Stimulated activated CD4-positive, alpha-beta T cell treated with anti-CD3 and anti-CD28 coated beads, Interleukin-4, amount 100 ng/mL, for 1 hour (primary cell): ENCODE measurements around the gene ANXA2.
"Not testable (repeated sequence)": the region's sequence is repeated elsewhere in the genome, so short reads cannot be mapped to it uniquely, and the experiment has no call there.

Experiments used
- DNase-seq: peaks from one replicate; pipeline ENCODE4 v3.0.0-alpha.2; 2020

The ANXA2 gene

GRCh38 chr15:60408463-60408981 is 10.7 kb upstream of the ANXA2 start:
- DNase-seq = no peak

GRCh38 chr15:60407415-60407805 is 9.6 kb upstream of the ANXA2 start:
- no peak for DNase-seq

GRCh38 chr15:60406513-60407414 is 9.0 kb upstream of the ANXA2 start:
- DNase-seq = no peak

DNA sequence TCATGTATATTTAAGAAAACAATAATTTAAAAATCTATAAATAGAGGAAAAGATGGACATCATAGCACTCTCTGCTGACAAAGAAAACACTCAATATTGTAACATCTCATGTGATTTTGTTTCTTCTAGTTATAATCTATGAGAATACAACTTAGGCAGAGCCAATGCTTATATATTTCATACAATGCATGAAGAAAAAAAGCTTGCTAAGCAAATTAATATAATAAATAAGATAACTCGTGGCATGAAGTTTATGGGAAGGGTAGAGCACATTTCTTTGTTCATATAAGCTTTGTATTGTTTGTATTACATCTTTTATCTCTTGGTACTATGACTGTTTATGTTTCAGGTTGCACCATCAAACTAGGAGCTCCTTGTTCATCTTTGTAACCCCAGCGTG is 7.6 kb upstream of the ANXA2 start:
- no peak for DNase-seq

DNA sequence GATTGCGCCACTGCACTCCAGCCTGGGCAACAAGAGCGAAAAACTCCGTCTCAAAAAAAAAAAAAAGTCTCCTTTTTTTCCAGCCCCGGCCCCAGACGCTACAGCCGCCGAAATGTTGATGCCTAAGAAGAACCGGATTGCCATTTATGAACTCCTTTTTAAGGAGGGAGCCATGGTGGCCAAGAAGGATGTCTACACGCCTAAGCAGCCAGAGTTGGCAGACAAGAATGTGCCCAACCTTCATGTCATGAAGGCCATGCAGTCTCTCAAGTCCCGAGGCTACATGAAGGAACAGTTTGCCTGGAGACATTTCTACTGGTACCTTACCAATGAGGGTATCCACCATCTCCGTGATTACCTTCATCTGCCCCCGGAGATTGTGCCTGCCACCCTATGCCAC is 6.6 kb upstream of the ANXA2 start:
- DNase-seq = not testable (repeated sequence)

DNA sequence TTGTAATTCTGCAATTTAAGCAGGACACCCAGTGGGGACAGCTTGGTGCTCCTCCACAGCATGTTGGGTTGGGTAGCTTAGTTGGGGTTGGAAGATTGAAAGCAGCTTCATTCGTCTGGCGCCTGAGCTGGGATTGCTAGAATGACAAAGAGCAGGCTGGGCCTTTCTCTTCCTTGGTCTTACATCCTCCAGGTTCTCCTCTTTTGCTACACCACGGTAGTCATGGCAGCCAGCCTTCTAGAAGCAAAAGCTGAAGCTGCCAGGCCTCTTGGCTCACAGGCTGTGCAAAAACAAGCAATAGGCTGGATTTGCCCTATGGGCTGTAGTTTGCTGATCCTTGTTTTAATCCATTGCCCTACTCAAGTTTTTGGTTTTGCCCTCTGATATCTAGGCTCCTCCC is 3.2 kb upstream of the ANXA2 start:
- DNase-seq = no peak

DNA sequence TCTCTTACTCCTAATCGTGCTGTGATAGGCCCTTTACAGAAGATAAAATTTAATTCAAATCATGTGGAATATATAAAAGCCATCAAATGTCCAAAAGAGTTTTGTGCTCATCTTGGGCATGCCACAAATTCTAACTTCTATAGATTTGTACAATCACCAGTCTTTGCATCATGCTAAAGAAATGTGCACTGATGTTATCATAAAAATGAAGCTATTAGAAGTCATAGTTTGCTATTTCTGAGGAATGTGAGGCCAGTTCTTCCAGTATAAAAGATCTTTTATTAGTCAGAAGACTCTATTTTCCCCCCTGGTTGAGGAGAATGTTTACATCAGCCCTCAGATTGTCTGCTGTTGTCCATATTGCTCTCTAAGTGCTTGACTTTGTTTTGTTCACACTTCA is 2.1 kb upstream of the ANXA2 start:
- no peak for DNase-seq

DNA sequence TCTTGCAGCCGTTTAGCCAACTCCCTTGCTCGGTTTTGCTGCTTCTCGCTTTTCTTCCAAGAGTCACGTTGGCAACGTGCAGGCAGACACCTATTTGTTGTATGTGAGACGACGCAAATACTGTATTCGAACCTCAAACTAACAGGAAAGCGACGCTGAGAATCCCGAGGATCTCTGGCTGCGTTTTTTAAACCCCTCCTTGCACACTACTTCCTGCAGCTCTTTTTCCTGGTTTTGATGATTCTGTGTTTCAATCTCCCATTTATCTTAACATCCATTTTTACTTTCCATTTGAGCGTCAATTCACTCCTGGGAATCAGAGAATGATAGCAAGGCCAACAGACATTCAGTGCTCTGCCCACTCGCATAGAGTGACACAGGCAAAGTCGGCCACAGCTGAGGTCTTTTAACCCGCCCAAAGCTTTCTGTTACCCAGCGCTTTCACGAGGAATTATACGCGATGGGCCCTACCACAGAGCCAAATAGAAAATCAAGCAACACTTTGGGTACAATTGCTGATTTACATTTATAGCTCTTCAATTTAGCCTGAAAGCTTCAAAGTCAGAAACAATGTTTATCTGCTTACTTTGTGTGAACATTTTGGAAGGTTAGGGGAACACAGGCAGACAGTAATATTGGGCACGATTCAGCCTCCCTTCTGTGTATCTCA is 1.6 kb upstream of the ANXA2 start:
- DNase-seq = no peak

DNA sequence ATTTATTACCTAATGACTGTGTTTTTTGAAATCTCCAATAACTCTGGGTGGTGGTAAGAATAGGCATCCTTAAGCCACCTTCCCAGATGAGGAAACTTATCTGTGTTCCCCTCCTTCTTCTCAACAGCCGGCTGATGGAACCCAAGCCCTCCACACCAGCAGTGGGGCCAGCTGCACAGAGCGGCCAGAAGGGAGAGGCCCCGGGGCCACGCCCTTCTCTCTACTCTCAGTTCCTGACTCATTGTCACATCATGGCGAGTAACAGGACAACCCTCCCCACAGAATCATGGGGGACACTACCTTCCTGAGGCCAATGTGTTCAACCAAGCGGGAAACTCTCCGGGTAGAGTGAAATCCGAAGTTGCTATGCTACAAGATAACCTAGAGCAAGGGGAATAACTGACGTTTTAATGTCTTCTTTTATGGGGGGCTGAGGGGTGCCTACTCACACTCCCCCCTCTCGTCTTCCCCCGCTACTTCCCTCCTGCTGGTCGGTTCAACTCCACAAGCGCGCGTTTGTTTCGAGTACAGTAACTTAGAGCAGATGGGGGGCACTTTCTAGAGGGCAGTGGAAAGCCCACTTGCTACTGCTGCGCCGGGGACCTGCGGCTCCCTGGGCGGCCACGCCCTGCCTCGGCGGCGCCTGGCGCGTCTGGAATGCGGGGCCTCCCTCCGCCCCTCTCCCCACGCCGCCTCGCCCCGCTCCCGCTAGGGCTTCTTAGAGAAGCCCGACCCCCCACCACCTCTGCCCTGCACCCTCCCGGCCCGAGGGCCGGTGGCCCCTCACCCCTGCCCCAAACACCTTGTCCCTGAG is 621 bp downstream of the ANXA2 start:
- DNase-seq = peak; percentile 39

DNA sequence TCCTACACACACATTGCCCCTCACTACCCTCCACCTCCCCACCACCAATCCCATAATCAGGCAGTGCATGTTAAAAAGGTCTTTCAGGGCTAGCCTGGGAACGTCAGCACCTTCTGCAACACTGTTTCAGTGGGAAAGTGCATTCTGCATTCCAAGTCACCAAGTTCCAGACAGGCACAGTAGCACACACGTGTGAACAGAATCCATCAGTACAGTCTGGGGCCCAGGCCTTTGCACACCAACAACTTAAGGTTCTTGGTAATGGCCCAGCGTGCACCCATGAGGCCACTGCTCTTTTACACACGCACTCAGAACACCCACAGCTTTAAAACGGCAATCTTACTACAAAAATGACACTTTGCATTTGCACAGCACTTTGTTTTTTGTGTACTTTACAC is 1.2 kb downstream of the ANXA2 start:
- DNase-seq = no peak

DNA sequence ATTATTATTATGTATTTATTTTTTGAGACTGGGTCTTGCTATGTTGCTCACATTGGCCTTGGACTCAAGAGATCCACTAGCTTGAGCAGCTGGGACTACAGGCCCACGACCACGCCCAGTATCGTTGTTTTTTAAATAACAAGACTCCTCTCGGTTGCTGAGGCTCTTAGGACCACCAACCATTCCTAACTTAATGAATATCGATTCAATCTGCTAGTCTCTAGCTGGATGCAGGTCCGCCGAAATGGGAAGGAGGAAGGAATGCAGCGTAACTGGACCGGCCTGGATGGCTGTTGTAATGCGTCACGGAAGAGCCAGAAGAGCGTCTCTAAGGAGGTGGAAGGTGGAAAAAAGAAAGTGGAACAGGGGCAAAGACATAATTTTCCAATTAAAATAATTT is 1.7 kb downstream of the ANXA2 start:
- no peak for DNase-seq

DNA sequence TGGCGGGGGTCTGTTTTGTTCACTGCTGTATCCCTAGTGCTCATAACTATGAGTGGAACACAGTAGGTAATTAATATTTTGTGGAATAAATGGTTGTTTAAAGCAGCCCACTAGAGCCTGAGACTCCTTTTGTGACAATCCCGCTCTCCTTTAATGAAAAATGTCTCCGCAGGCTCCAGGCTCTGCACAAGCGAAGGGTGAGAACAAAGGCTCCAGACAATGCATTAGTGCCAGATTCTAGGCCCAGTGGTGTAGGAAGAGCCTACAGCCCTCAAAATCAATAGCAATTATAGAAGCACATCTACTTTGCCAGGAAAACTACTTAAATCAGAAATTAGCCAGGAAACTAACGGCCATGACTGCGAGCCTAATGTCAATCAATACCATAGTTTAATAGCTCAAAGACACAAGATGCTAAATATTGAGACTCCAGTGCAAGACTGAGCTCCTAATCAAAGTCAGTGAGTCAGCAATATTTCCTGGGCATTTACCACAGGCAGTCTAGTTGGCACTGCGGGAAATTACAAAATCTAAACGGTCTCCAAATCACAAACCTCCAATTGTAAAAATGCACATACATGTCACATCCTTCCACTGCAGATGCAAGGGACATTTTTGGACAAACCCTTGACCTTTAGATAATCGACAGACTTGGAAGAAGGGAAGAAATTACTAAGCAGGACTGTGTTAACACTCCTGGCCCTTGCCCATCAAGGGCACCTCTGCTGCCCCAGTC is 2.3 kb downstream of the ANXA2 start:
- no peak for DNase-seq

GRCh38 chr15:60394689-60395097 is 3.1 kb downstream of the ANXA2 start:
- no peak for DNase-seq

GRCh38 chr15:60392986-60393790 is 4.6 kb downstream of the ANXA2 start:
- no peak for DNase-seq

DNA sequence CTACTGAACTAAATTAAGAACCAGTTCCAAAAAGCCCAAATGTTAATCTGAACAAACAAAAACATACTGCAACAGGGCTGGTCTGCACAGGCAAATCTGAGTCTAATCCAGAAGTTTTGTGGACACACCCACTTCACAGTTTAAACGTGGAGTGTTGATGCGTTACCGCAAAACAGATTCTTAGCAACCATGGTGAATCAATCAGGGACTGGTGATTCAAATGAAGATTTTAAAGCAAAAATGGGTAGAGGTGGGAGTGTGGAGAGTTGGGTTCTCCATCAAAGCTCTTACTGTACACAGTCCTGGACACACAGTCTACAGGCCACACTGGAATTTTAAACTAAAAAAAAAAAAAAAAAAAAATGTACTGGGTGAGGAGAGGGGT is 5.2 kb downstream of the ANXA2 start:
- DNase-seq = no peak

GRCh38 chr15:60391722-60392315 is 6.0 kb downstream of the ANXA2 start:
- DNase-seq = no peak

DNA sequence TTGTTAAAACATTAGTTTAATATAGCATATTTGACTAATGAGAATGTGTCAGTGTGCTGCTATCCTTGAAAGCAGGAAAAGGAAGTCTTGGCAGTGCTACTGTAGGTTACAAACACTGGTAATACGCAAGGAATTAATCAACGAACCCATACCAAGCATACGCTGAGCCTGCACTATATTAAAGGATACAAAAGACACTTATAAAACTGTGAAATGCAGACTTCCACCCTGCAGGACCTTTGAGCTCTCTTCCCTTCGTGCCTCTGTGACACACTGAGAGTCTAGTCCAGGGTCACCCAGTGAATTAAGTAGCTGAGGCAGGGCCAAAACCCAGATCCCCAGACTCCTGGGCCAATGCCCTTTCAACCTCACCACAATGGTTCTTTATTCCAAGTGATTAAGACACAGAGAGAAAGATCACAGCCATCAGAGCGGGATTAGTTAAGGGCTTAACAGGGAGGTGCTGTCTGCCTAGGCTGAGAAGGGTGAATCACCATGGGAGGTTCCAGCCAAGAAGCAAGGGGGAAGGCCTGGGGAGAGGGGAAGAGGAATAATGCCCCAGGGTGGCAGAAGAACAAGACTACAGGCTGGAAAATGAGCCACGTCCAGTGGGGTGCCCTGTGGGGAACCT is 6.8 kb downstream of the ANXA2 start:
- no peak for DNase-seq

DNA sequence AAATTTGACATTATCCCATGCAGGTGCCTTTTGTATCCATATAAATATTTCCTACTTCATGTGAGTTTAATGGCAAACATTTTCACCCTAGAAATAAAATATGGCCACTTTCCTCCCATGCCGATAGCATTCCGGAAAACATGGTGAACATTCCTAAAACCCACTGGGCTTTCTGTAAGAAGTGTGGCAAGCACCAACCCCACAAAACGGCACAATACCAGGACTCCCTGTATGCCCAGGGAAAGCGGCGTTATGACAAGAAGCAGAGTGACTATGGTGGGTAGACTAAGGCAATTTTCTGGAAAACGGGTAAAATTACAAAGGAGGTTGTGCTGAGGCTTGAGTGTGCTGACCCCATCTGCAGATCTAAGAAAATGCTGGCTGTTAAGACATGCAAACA is 7.6 kb downstream of the ANXA2 start:
- DNase-seq = no peak

GRCh38 chr15:60389261-60390077 is 8.3 kb downstream of the ANXA2 start:
- DNase-seq = peak; percentile 17

DNA sequence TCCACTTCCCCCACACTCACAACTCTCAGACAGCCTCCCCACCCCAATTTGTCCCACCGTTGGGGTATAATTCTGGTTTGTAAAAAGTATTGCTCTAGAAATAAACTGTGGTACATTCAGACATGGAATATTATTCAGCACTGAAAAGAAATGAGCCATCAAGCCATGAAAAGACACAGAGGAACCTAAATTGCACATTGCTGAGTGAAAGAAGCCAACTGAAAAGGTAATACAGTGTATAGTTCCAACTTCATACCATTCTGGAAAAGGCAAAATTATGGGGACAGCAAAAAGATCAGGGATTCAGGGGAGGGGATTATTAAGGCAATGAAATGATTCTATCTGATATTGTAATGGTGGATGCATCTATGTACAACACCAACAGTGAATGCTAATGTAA is 10.5 kb downstream of the ANXA2 start:
- no peak for DNase-seq
